HG03460 (cell line): Measurements from ENCODE around the gene LPAR6.
"Not testable (repeated sequence)": the region's sequence is repeated elsewhere in the genome, so short reads cannot be mapped to it uniquely, and the experiment has no call there.

Source experiments
- ATAC-seq: cut with Tn5 transposase; IDR thresholded peaks from one replicate; pipeline ENCODE4 v1.9.1; 2021; ENCODE audit not compliant: unreplicated experiment

The LPAR6 gene

GRCh38 chr13:48412881-48413351, at the start of gene LPAR6:
Gene LPAR6 (minus strand): TSS chr13:48413113. CDS start chr13:48412423, 690 bp downstream.
- no peak for ATAC-seq

GRCh38 chr13:48457578-48458242, 44.8 kb upstream of the LPAR6 start:
- ATAC-seq: no peak

GRCh38 chr13:48456546-48456945, 43.6 kb upstream of the LPAR6 start:
- no peak for ATAC-seq

- ATAC-seq: not testable (repeated sequence)
Measured at GRCh38 chr13:48451196-48451595, 38.3 kb upstream of the LPAR6 start.

GRCh38 chr13:48449656-48450055, 36.7 kb upstream of the LPAR6 start:
- ATAC-seq: no peak

GRCh38 chr13:48448959-48449614, 36.2 kb upstream of the LPAR6 start:
- no peak for ATAC-seq

- no peak for ATAC-seq
Measured at GRCh38 chr13:48448285-48448958, 35.5 kb upstream of the LPAR6 start.

- no peak for ATAC-seq
Measured at GRCh38 chr13:48446464-48446863, 33.6 kb upstream of the LPAR6 start.

- ATAC-seq: no peak
Measured at GRCh38 chr13:48443442-48444208, 30.7 kb upstream of the LPAR6 start.

GRCh38 chr13:48437371-48437770, 24.5 kb upstream of the LPAR6 start:
- ATAC-seq: no peak

GRCh38 chr13:48436661-48437288, 23.9 kb upstream of the LPAR6 start:
- ATAC-seq: no peak

- no peak for ATAC-seq
Measured at GRCh38 chr13:48434200-48434599, 21.3 kb upstream of the LPAR6 start.

- no peak for ATAC-seq
Measured at GRCh38 chr13:48431987-48432615, 19.2 kb upstream of the LPAR6 start.

- ATAC-seq: no peak
Measured at GRCh38 chr13:48431431-48431830, 18.5 kb upstream of the LPAR6 start.

GRCh38 chr13:48429886-48430285, 17.0 kb upstream of the LPAR6 start:
- ATAC-seq: no peak

- no peak for ATAC-seq
Measured at GRCh38 chr13:48429036-48429435, 16.1 kb upstream of the LPAR6 start.

GRCh38 chr13:48426755-48427298, 13.9 kb upstream of the LPAR6 start:
- ATAC-seq: not testable (repeated sequence)

GRCh38 chr13:48426052-48426451, 13.1 kb upstream of the LPAR6 start:
- ATAC-seq: no peak

- ATAC-seq: no peak
Measured at GRCh38 chr13:48424212-48424611, 11.3 kb upstream of the LPAR6 start.

GRCh38 chr13:48422003-48422402, 9.1 kb upstream of the LPAR6 start:
- ATAC-seq: not testable (repeated sequence)
